A673 (cell line): ENCODE results near the gene TSPAN12. TPM values are rescaled to one million over a fixed set of nuclear protein-coding genes. Genes with fewer than 3 reads are reported as not detected.

ENCODE experiments used
- BruUV-seq: library from RNA; stranded (reverse); fragments of 400-500 nt; replicated peaks from 2 replicates; lab custom pipeline; 2021; lab: Mats Ljungman, UMichigan
- CTCF ChIA-PET: fragments of 300-600 bp; sonication (Branson Sonifier 250); formaldehyde crosslinking; loops from one replicate; lab custom pipeline; 2022; ENCODE audit warnings: antibody characterized with exemption; lab: Charles Lee
- POLR2A ChIA-PET: fragments of 300-600 bp; sonication (Branson Sonifier 250); formaldehyde crosslinking; loops from one replicate; lab custom pipeline; 2022; ENCODE audit warnings: antibody characterized with exemption; ENCODE audit not compliant: low non-redundant PET; lab: Charles Lee
- DNase-seq: peaks from one replicate; pipeline ENCODE4 v3.0.0-alpha.2; 2015; ENCODE audit warnings: low spot score
- H3K27ac ChIP-seq: fragments of 200-600 bp; sonication (generic); 2 replicates; pipeline ENCODE4 v1.5.1; 2016; ENCODE audit warnings: mixed run types, low read depth, mild to moderate bottlenecking, mixed read lengths, antibody characterized with exemption, low read length; ENCODE audit not compliant: poor library complexity, severe bottlenecking
- H3K27me3 ChIP-seq: fragments of 200-600 bp; sonication (generic); replicated peaks from 2 replicates; pipeline ENCODE4 v1.6.1; 2017; ENCODE audit warnings: mixed run types, low read depth, mild to moderate bottlenecking, mixed read lengths, antibody characterized with exemption, low read length; ENCODE audit not compliant: insufficient read depth, poor library complexity
- H3K36me3 ChIP-seq: fragments of 200-600 bp; sonication (generic); 2 replicates; pipeline ENCODE4 v1.6.1; 2016; ENCODE audit warnings: mixed run types, mild to moderate bottlenecking, mixed read lengths, antibody characterized with exemption, low read length; ENCODE audit not compliant: insufficient read depth, poor library complexity, severe bottlenecking
- H3K4me1 ChIP-seq: fragments of 200-600 bp; sonication (generic); 2 replicates; pipeline ENCODE4 v1.6.1; 2017; ENCODE audit warnings: mixed run types, mild to moderate bottlenecking, mixed read lengths, antibody characterized with exemption, low read length; ENCODE audit not compliant: insufficient read depth, poor library complexity, severe bottlenecking
- H3K4me3 ChIP-seq: fragments of 200-600 bp; sonication (generic); 2 replicates; pipeline ENCODE4 v1.5.1; 2016; ENCODE audit warnings: low read depth, mixed run types, mild to moderate bottlenecking, mixed read lengths, low read length; ENCODE audit not compliant: poor library complexity, severe bottlenecking
- H3K9me3 ChIP-seq: fragments of 200-600 bp; sonication (generic); 2 replicates; pipeline ENCODE4 v1.6.1; 2016; ENCODE audit warnings: mixed run types, low read depth, mild to moderate bottlenecking, mixed read lengths, antibody characterized with exemption, low read length; ENCODE audit not compliant: poor library complexity, severe bottlenecking
- EZH2 ChIP-seq: fragments of 200-600 bp; sonication (generic); IDR thresholded peaks from 2 replicates; pipeline ENCODE4 v1.6.1; 2017; ENCODE audit warnings: borderline replicate concordance, low read depth, mild to moderate bottlenecking, mixed read lengths, antibody characterized with exemption, low read length; ENCODE audit not compliant: poor library complexity, severe bottlenecking
- intact Hi-C: fragments of 100-400 bp; cut with micrococcal nuclease; formaldehyde crosslinking; loops from one replicate; pipeline ENCODE4 v1.10.0; 2022; ENCODE audit not compliant: unreplicated experiment
- total RNA-seq: library from RNA; stranded (reverse); gene quantifications from 2 replicates; pipeline ENCODE4 v1.2.3, GENCODE V29; 2021
- TF ChIP-seq, protein P1 (sequence below): fragments of 300-800, 200-600 bp; sonication (generic); conservative IDR thresholded peaks from 2 replicates; pipeline ENCODE4 v1.5.1; 2017; ENCODE audit warnings: low read depth, mild to moderate bottlenecking, antibody characterized with exemption, low read length, moderate library complexity, mixed read lengths

The TSPAN12 gene
- total RNA-seq, 1 experiment from 2014 or later, result 1.5 TPM

GRCh38 chr7:120819861-120820260, 38.1 kb downstream of the TSPAN12 start:
- BruUV-seq, result no TSS peak
- POLR2A ChIA-PET, result no interaction called here
- intact Hi-C loops, result no loop called here

GRCh38 chr7:120817851-120818250, 40.1 kb downstream of the TSPAN12 start:
- Histone ChIP-seq H3K9me3 (no peaks in the 10 kb centered on the region), H3K27me3 (no peaks in the 10 kb centered on the region), H3K27ac (no peak overlapping the region), H3K36me3 (no peaks in the 10 kb centered on the region), H3K4me3 (no peak overlapping the region), H3K4me1 (no peaks in the 10 kb centered on the region)
- ChIA-PET CTCF (no interaction called here), POLR2A (no interaction called here)
- intact Hi-C loops, result no loop called here
- TF ChIP-seq, protein P1, sequence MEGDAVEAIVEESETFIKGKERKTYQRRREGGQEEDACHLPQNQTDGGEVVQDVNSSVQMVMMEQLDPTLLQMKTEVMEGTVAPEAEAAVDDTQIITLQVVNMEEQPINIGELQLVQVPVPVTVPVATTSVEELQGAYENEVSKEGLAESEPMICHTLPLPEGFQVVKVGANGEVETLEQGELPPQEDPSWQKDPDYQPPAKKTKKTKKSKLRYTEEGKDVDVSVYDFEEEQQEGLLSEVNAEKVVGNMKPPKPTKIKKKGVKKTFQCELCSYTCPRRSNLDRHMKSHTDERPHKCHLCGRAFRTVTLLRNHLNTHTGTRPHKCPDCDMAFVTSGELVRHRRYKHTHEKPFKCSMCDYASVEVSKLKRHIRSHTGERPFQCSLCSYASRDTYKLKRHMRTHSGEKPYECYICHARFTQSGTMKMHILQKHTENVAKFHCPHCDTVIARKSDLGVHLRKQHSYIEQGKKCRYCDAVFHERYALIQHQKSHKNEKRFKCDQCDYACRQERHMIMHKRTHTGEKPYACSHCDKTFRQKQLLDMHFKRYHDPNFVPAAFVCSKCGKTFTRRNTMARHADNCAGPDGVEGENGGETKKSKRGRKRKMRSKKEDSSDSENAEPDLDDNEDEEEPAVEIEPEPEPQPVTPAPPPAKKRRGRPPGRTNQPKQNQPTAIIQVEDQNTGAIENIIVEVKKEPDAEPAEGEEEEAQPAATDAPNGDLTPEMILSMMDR, result no peak
- no peak for DNase-seq
- no TSS peak for BruUV-seq

More at GRCh38 chr7:120819861-120820260, 38.1 kb downstream of the TSPAN12 start:
- no peaks in the 10 kb centered on the region for H3K4me1 ChIP-seq
- H3K36me3 ChIP-seq, result no peaks in the 10 kb centered on the region
- H3K9me3 ChIP-seq, result no peaks in the 10 kb centered on the region
- no peak overlapping the region for H3K27ac ChIP-seq
- no peak for TF ChIP-seq EZH2
- TF ChIP-seq, protein P1, result no peak
- no peaks in the 10 kb centered on the region for H3K27me3 ChIP-seq
- no peak for DNase-seq
- no peak overlapping the region for H3K4me3 ChIP-seq
- CTCF ChIA-PET, result no interaction called here

DNA sequence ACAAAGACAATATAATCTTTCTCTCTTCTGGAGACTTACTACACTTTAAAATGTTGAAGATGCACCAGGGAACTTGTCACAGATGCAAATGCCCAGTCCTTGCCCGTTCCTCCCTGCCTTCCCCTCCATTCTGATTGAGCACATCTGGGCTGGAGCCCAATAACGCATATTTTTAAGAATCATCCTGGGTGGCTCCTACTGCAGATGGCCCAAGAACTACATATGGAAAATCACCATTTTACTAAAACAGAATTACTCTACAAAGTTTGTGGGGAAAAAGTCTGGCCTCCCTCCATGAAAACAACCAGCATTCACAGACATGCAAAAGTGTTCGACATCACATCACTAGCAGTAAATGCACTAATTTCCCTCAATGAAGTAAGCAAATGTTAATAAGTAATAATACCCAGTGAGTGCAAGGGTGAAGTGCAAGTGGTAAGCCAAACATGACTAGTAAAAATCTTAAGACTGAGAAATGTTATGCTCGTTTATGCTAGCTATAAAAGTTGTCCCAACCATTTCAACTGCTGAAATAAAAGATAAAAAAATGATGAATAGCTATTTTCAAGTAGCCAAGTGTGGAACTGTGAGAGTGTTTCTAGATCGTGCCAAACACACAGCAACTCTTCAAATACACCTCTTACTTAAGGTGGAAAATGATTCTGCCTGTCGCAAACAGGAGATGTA, 43.5 kb downstream of the TSPAN12 start:
- H3K4me1 ChIP-seq, result no peaks in the 10 kb centered on the region
- no peak for DNase-seq
- no TSS peak for BruUV-seq
- intact Hi-C loops, result no loop called here
- no peaks in the 10 kb centered on the region for H3K27me3 ChIP-seq
- ChIA-PET CTCF (no interaction called here), POLR2A (no interaction called here)
- no peak overlapping the region for H3K27ac ChIP-seq
- H3K36me3 ChIP-seq, result no peaks in the 10 kb centered on the region
- no peak overlapping the region for H3K4me3 ChIP-seq
- TF ChIP-seq, protein P1, result no peak
- no peak for TF ChIP-seq EZH2
- no peaks in the 10 kb centered on the region for H3K9me3 ChIP-seq
